Measurements from ENCODE around the gene BCORL1. TPM values are rescaled to one million over a fixed set of nuclear protein-coding genes. Genes with fewer than 3 reads are reported as not detected.

BCORL1 gene
- polyA plus RNA-seq, 4 donors: 14.4 to 24.8 (median 18.4) TPM

DNA sequence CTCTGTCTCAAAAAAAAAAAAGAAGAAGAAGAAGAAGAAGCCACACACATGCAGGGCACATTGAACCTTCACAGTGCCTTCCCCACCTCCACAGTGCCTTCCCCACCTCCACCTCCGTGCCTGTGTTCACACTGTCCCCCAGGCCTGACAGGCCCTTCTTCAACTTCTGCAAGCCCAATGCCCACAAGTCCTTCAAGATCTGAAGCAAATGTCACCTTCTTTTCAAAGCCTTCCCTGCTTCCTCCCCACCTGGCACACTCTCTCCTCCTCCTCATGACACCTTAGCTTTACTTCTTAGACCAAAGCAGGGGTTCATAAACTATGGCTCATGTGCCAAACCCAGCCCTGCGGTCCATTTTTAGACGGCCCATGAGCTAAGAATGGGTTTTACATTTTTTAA lies 107.9 kb downstream of the BCORL1 start:
- no peak for DNase-seq (ENCODE audit: low read depth in 4 of 4, low spot score in 2 of 4)

DNA sequence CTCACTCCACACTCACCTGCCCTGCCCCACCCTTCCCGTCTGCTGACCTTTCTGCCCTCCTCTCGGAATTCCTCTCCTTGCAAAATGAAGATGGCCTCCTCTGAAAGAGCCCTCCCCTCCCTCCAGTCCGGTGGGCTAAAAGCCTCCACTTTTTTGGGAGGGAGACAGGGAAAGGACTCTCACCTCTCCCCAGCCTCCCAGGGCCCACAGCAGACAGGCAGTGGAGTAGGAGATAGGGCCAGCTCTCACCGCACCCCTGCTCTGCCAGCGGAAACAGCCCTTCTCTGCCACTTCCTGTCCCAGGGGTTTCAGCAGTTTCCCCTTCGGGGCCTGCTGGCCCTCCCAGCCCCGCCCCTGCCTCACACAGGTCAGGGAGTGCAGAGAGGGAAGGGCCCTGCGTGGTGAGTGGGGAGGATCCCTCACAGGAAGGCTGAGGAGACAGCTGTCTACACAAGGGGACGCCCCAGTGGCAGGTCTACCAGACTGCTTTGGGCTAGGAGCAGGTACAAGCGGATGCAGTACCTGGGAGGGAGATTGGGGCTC lies 109.6 kb downstream of the BCORL1 start:
- DNase-seq (ENCODE audit: low read depth in 4 of 4, low spot score in 2 of 4): no peak

GRCh38 chrX:130093271-130093670 lies 110.8 kb downstream of the BCORL1 start:
- DNase-seq (ENCODE audit: low read depth in 4 of 4, low spot score in 2 of 4): no peak

- DNase-seq (ENCODE audit: low read depth in 4 of 4, low spot score in 2 of 4): no peak
Measured at GRCh38 chrX:130094696-130095095, 112.3 kb downstream of the BCORL1 start.

- DNase-seq (ENCODE audit: low read depth in 4 of 4, low spot score in 2 of 4): no peak
Measured at GRCh38 chrX:130095249-130096030, 113.0 kb downstream of the BCORL1 start.

GRCh38 chrX:130097507-130098209 lies 115.2 kb downstream of the BCORL1 start:
- no peak for DNase-seq (ENCODE audit: low read depth in 4 of 4, low spot score in 2 of 4)

DNA sequence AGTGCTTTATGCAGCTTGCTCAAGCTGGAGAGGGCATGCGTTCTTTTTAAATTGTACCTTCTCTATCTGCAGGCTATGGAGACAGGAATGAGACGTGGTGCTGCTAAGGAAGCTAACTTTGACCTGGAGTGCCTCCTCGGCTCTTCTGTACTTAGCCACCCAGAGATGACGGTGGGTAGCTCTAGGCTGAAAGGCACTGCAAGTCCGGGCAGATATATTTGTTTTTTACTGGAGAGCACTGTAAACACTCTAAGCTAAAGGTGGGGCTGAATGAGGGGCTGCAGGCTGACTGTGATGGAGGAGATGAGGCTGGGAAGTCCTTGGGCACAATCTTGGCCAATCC lies 115.7 kb downstream of the BCORL1 start:
- DNase-seq (ENCODE audit: low read depth in 4 of 4, low spot score in 2 of 4): no peak

DNA sequence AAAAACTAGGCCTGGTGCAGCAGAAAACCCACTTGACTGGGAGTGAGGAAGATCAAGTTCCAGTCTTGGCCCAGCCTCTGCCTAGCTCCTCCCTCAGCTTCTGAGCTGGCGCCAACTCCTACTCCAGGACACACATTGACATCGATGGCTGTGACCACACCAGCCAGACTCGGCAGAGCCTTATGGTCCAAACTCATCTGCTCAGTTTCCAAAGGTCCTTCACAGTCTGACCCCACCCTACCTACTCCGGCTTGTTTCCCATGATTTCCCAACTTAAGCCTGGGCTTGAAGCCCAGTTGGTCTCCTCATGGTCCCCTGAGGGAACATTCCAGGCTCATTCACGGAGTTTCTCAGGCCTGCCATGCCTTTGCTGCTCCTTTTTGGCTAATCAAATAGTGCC lies 117.7 kb downstream of the BCORL1 start:
- DNase-seq (ENCODE audit: low read depth in 4 of 4, low spot score in 2 of 4): no peak

DNA sequence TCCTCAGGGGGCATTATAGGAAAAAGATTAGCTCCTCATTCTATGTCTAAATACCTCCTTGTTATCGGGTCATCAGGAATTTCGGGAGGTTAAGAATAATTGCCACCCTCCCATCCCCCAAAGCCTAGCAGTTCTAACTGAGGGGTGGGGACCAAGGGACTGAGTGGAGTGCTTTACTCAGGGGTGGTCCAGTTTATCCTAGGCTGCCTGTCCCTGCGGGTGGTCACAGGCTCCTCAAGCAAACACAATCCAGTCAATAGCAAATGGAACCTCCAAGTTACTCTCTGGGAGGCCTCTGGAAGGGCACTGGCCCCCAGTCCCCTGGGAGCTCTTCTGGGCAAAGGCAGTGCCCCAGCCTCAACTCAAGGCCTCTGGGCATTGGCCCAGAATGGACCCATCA lies 121.2 kb downstream of the BCORL1 start:
- DNase-seq (ENCODE audit: low read depth in 4 of 4, low spot score in 2 of 4): no peak

DNA sequence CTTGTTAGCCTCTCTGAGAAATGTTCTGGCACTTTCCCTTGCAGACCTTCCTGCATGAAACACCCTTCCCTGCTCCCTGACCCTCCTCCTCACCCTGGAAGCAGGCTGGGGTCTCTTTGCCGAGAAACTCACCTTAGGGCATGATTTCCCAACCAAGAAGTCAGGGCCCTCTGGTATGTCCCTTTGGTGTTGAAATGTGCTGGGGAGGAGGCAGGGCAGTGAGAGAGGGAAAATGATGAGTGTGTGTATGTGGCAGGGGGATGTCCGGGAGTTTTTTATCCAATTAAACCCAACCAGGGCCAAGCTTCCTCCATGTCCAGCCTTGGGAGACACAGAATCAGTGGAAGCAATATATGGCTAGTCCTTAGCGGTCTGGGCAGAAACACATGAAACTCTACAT lies 122.8 kb downstream of the BCORL1 start:
- DNase-seq (ENCODE audit: low read depth in 4 of 4, low spot score in 2 of 4): no peak

DNA sequence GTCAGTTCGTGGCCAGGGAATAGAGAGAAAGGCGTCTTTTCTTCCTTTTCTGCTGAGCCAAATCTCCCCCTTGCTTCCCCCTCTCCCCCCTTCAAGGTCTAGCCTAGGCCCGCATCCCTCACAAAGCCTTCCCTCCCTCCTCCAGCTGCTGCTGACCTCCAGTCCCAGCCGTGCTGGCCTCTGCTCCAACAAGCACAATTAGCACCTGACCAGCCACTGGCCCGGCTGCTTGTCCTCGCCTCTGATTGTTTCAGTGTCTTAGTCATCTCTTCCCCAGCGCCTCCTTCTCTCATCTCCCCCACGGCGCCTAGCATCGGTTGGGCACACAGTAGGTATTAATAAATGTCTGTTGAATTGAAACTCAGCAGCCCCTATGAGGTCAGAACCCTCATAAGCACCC lies 123.6 kb downstream of the BCORL1 start:
- no peak for DNase-seq (ENCODE audit: low read depth in 4 of 4, low spot score in 2 of 4)

Other genes with a start within 250 kb of the BCORL1 start
- gene XPNPEP2, start 243.7 kb upstream of the BCORL1 start, polyA plus RNA-seq (ENCODE audit: insufficient read length in 4 of 4): 10 to 100 TPM; 50.0 to 82.7 (median 56.3) TPM
- gene SASH3, start 202.7 kb upstream of the BCORL1 start, polyA plus RNA-seq (ENCODE audit: insufficient read length in 4 of 4): 1 to 10 TPM; 1.3 to 2.2 (median 1.9) TPM
- 10 to 100 TPM; 40.1 to 47.2 (median 44.0) TPM for gene ZDHHC9, start 138.7 kb upstream of the BCORL1 start, polyA plus RNA-seq (ENCODE audit: insufficient read length in 4 of 4)
- gene UTP14A, start 76.5 kb upstream of the BCORL1 start, polyA plus RNA-seq (ENCODE audit: insufficient read length in 4 of 4): 10 to 100 TPM; 25.0 to 28.7 (median 26.3) TPM
- 10 to 100 TPM; 10.6 to 12.1 (median 11.4) TPM for gene ELF4, start 127.9 kb downstream of the BCORL1 start, polyA plus RNA-seq (ENCODE audit: insufficient read length in 4 of 4)
- gene AIFM1, start 183.2 kb downstream of the BCORL1 start, polyA plus RNA-seq (ENCODE audit: insufficient read length in 4 of 4): 10 to 100 TPM; 72.5 to 94.5 (median 80.4) TPM
- under 1 TPM; 0.51 to 0.96 (median 0.76) TPM for gene RAB33A, start 189.3 kb downstream of the BCORL1 start, polyA plus RNA-seq (ENCODE audit: insufficient read length in 4 of 4)

Measured in left renal cortex interstitium (tissue), 4 donors.